HG03565 (cell line): ENCODE data around the gene RHCG.
"Not testable (repeated sequence)": the region's sequence is repeated elsewhere in the genome, so short reads cannot be mapped to it uniquely, and the experiment has no call there.

Source experiments
- ATAC-seq: cut with Tn5 transposase; IDR thresholded peaks from one replicate; pipeline ENCODE4 v1.9.1; 2021; ENCODE audit warnings: mild to moderate bottlenecking, moderate library complexity; ENCODE audit not compliant: unreplicated experiment

The RHCG gene

GRCh38 chr15:89479173-89479572, 17.2 kb downstream of the RHCG start:
- no peak for ATAC-seq

GRCh38 chr15:89477411-89478242, 18.8 kb downstream of the RHCG start:
- ATAC-seq: no peak

GRCh38 chr15:89475661-89476060, 20.7 kb downstream of the RHCG start:
- no peak for ATAC-seq

- ATAC-seq: peak; percentile 56
Measured at GRCh38 chr15:89472785-89473256, 23.6 kb downstream of the RHCG start.

- no peak for ATAC-seq
Measured at GRCh38 chr15:89469426-89470096, 26.8 kb downstream of the RHCG start.

GRCh38 chr15:89468813-89469212, 27.6 kb downstream of the RHCG start:
- ATAC-seq: not testable (repeated sequence)

- ATAC-seq: no peak
Measured at GRCh38 chr15:89463113-89463512, 33.3 kb downstream of the RHCG start.

- ATAC-seq: no peak
Measured at GRCh38 chr15:89462198-89462912, 34.0 kb downstream of the RHCG start.

- ATAC-seq: no peak
Measured at GRCh38 chr15:89461386-89461785, 35.0 kb downstream of the RHCG start.

- no peak for ATAC-seq
Measured at GRCh38 chr15:89460048-89460447, 36.3 kb downstream of the RHCG start.

GRCh38 chr15:89459271-89460038, 36.9 kb downstream of the RHCG start:
- ATAC-seq: no peak

GRCh38 chr15:89458440-89458839, 37.9 kb downstream of the RHCG start:
- ATAC-seq: no peak

- ATAC-seq: no peak
Measured at GRCh38 chr15:89457086-89457485, 39.3 kb downstream of the RHCG start.

- ATAC-seq: no peak
Measured at GRCh38 chr15:89455535-89455934, 40.8 kb downstream of the RHCG start.

- ATAC-seq: no peak
Measured at GRCh38 chr15:89452330-89452836, 44.0 kb downstream of the RHCG start.

GRCh38 chr15:89451846-89452245, 44.5 kb downstream of the RHCG start:
- no peak for ATAC-seq

GRCh38 chr15:89450076-89451006, 46.0 kb downstream of the RHCG start:
- no peak for ATAC-seq

- no peak for ATAC-seq
Measured at GRCh38 chr15:89448825-89449224, 47.6 kb downstream of the RHCG start.

GRCh38 chr15:89447676-89448075, 48.7 kb downstream of the RHCG start:
- no peak for ATAC-seq
